ENCODE measurements around the gene COL25A1. TPM values are rescaled to one million over a fixed set of nuclear protein-coding genes. Genes with fewer than 3 reads are reported as not detected.
"Not testable (repeated sequence)": the region's sequence is repeated elsewhere in the genome, so short reads cannot be mapped to it uniquely, and the experiment has no call there.

Gene COL25A1
- total RNA-seq, 4 donors from 2014 or later: 0.14 to 1.6 (median 0.32) TPM; not detected in 1

- Histone ChIP-seq H3K36me3 (no peaks in the 10 kb centered on the region), H3K4me3 (no peak overlapping the region), H3K4me1 (no peaks in the 10 kb centered on the region), H3K27me3 (no peaks in the 10 kb centered on the region), H3K9me3 (no peaks in the 10 kb centered on the region), H3K27ac (no peak overlapping the region)
- DNase-seq: no peak
- in situ Hi-C loops (cut with MboI; ENCODE audit: low pct_ligation_motif_present in 1 of 4, low pct_unique_long_range_greater_than_20kb in 1 of 4, low sequenced_read_pairs in 3 of 4) (no loop called here), intact Hi-C loops (cut with DNase I; ENCODE audit: low total_unique reads) (loop anchor here (1.0 kb wide), 1 partner anchor 37 kb away; no protein-coding TSS in a partner anchor)
- TF ChIP-seq POLR2A (IDR thresholded peaks at IDR 0.05): no peak
- TF ChIP-seq EP300 (IDR thresholded peaks at IDR 0.05; ENCODE audit: low read depth): no peak
- no peak for TF ChIP-seq POLR2AphosphoS5 (IDR thresholded peaks at IDR 0.05)
- no peak for TF ChIP-seq CTCF (IDR thresholded peaks at IDR 0.05)
- 75 to 78% methylated on average over 2 of the region's 2 CpGs for WGBS, 2 donors (ENCODE audit: low coverage in 1 of 2)
These were observed 424.6 kb downstream of the COL25A1 start for GRCh38 chr4:108877821-108878220.

GRCh38 chr4:108874806-108875205 is 427.7 kb downstream of the COL25A1 start:
- in situ Hi-C loops (cut with MboI; ENCODE audit: low pct_ligation_motif_present in 1 of 4, low pct_unique_long_range_greater_than_20kb in 1 of 4, low sequenced_read_pairs in 3 of 4): no loop called here
- intact Hi-C loops (cut with DNase I; ENCODE audit: low total_unique reads): no loop called here
- 59 to 84% methylated on average over 1 of the region's 1 CpG for WGBS, 2 donors (ENCODE audit: low coverage in 1 of 2)

GRCh38 chr4:108869970-108870369 is 432.5 kb downstream of the COL25A1 start:
- in situ Hi-C loops (cut with MboI; ENCODE audit: low pct_ligation_motif_present in 1 of 4, low pct_unique_long_range_greater_than_20kb in 1 of 4, low sequenced_read_pairs in 3 of 4); H3K27me3 ChIP-seq; H3K4me1 ChIP-seq; H3K9me3 ChIP-seq; H3K36me3 ChIP-seq; intact Hi-C loops (cut with DNase I; ENCODE audit: low total_unique reads); DNase-seq; H3K27ac ChIP-seq; H3K4me3 ChIP-seq: not testable (repeated sequence)
- WGBS, 2 donors (ENCODE audit: low coverage in 1 of 2): 89 to 93% methylated on average over 7 to 9 of the region's 9 CpGs

More at GRCh38 chr4:108874806-108875205, 427.7 kb downstream of the COL25A1 start:
- H3K4me1 ChIP-seq: no peaks in the 10 kb centered on the region
- no peak overlapping the region for H3K4me3 ChIP-seq
- H3K27ac ChIP-seq: no peak overlapping the region
- no peak for TF ChIP-seq POLR2AphosphoS5 (IDR thresholded peaks at IDR 0.05)
- TF ChIP-seq POLR2A (IDR thresholded peaks at IDR 0.05): no peak
- TF ChIP-seq CTCF (IDR thresholded peaks at IDR 0.05): no peak
- TF ChIP-seq EP300 (IDR thresholded peaks at IDR 0.05; ENCODE audit: low read depth): no peak
- H3K9me3 ChIP-seq: no peaks in the 10 kb centered on the region
- DNase-seq: no peak
- no peaks in the 10 kb centered on the region for H3K27me3 ChIP-seq
- H3K36me3 ChIP-seq: no peaks in the 10 kb centered on the region

GRCh38 chr4:108868606-108869227 is 433.7 kb downstream of the COL25A1 start:
- in situ Hi-C loops (cut with MboI; ENCODE audit: low pct_ligation_motif_present in 1 of 4, low pct_unique_long_range_greater_than_20kb in 1 of 4, low sequenced_read_pairs in 3 of 4): no loop called here
- Histone ChIP-seq H3K4me3 (no peak overlapping the region), H3K36me3 (no peaks in the 10 kb centered on the region), H3K27me3 (no peaks in the 10 kb centered on the region), H3K9me3 (no peaks in the 10 kb centered on the region), H3K27ac (no peak overlapping the region), H3K4me1 (no peaks in the 10 kb centered on the region)
- no peak for DNase-seq
- intact Hi-C loops (cut with DNase I; ENCODE audit: low total_unique reads): no loop called here
- 73 to 89% methylated on average over 1 of the region's 1 CpG for WGBS, 2 donors (ENCODE audit: low coverage in 1 of 2)
- no peak for TF ChIP-seq CTCF (IDR thresholded peaks at IDR 0.05)
- no peak for TF ChIP-seq POLR2A (IDR thresholded peaks at IDR 0.05)
- no peak for TF ChIP-seq EP300 (IDR thresholded peaks at IDR 0.05; ENCODE audit: low read depth)

- H3K27ac ChIP-seq: no peak overlapping the region
- H3K9me3 ChIP-seq: no peaks in the 10 kb centered on the region
- H3K4me1 ChIP-seq: no peaks in the 10 kb centered on the region
- H3K27me3 ChIP-seq: no peaks in the 10 kb centered on the region
- H3K36me3 ChIP-seq: no peaks in the 10 kb centered on the region
- no peak overlapping the region for H3K4me3 ChIP-seq
- TF ChIP-seq CTCF (IDR thresholded peaks at IDR 0.05): no peak
- TF ChIP-seq POLR2A (IDR thresholded peaks at IDR 0.05): no peak
- no peak for TF ChIP-seq POLR2AphosphoS5 (IDR thresholded peaks at IDR 0.05)
- no peak for TF ChIP-seq EP300 (IDR thresholded peaks at IDR 0.05; ENCODE audit: low read depth)
- DNase-seq: no peak
- in situ Hi-C loops (cut with MboI; ENCODE audit: low pct_ligation_motif_present in 1 of 4, low pct_unique_long_range_greater_than_20kb in 1 of 4, low sequenced_read_pairs in 3 of 4): no loop called here
- intact Hi-C loops (cut with DNase I; ENCODE audit: low total_unique reads): no loop called here
These were observed 435.0 kb downstream of the COL25A1 start for GRCh38 chr4:108867476-108867875.
